Endothelial cell of umbilical vein (primary cell): ENCODE measurements around the gene ABCA1. TPM values are rescaled to one million over a fixed set of nuclear protein-coding genes. Genes with fewer than 3 reads are reported as not detected.

Experiments
- BruUV-seq: library from RNA; stranded (reverse); fragments of 400-500 nt; replicated peaks from 2 replicates; lab custom pipeline; 2021; lab: Mats Ljungman, UMichigan
- CTCF ChIA-PET: fragments of 300-600, 350-600 bp; sonication (Branson Sonifier 250); formaldehyde crosslinking; loops from one replicate; lab custom pipeline; 2021; ENCODE audit warnings: antibody characterized with exemption, inconsistent platforms; lab: Charles Lee
- POLR2A ChIA-PET: fragments of 300-600, 350-600 bp; sonication (Branson Sonifier 250); formaldehyde crosslinking; loops from one replicate; lab custom pipeline; 2021; ENCODE audit warnings: antibody characterized with exemption, inconsistent platforms; lab: Charles Lee
- DNase-seq: peaks from one replicate; pipeline ENCODE4 v3.0.0-alpha.2; 2011; ENCODE audit warnings: low read depth, low spot score
- FAIRE-seq: peaks from 2 replicates; lab custom pipeline; 2011; peaks lifted over from hg19 to GRCh38; lab: Jason Lieb, UNC
- H2AFZ ChIP-seq: 2 replicates; pipeline ENCODE4 v1.6.0; 2012; ENCODE audit warnings: low read depth, low read length, control low read depth, inconsistent platforms
- H3K27ac ChIP-seq: 2 replicates; pipeline ENCODE4 v1.5.1; 2011; ENCODE audit warnings: low read depth, mild to moderate bottlenecking, control low read depth, low read length, moderate library complexity; ENCODE audit not compliant: insufficient read depth
- H3K27me3 ChIP-seq, 2 experiments: 2 replicates each; pipeline versions ENCODE4 v1.6.0 to v1.6.1; 2011; ENCODE audit warnings: low read length in 2 of 2, mixed read lengths in 1 of 2; ENCODE audit not compliant: control insufficient read depth in 2 of 2, insufficient read depth in 2 of 2
- H3K36me3 ChIP-seq, 2 experiments: 2 replicates in 1 of 2; 3 replicates in 1 of 2; pipeline ENCODE4 v1.5.1; 2011; ENCODE audit warnings: low read length in 2 of 2, mild to moderate bottlenecking in 1 of 2, moderate library complexity in 1 of 2; ENCODE audit not compliant: control insufficient read depth in 2 of 2, insufficient read depth in 2 of 2; ENCODE audit errors: extremely low read depth in 1 of 2
- H3K4me1 ChIP-seq: 3 replicates; pipeline ENCODE4 v1.5.1; 2011; ENCODE audit warnings: mild to moderate bottlenecking, low read length; ENCODE audit not compliant: control insufficient read depth, insufficient read depth; ENCODE audit errors: extremely low read depth
- H3K4me2 ChIP-seq: 2 replicates; pipeline ENCODE4 v1.6.1; 2011; ENCODE audit warnings: low read length, control low read depth, mixed read lengths; ENCODE audit not compliant: insufficient read depth
- H3K4me3 ChIP-seq, 3 experiments: fragments of 200-600 bp in 1 of 3; sonication (generic), shearing (Covaris generic) in 1 of 3; replicated peaks in 1 of 3; 2 replicates each; pipeline ENCODE4 v1.5.1; 2011 to 2016; ENCODE audit warnings: control low read depth in 3 of 3, low read length in 3 of 3, mild to moderate bottlenecking in 2 of 3, inconsistent platforms in 1 of 3, low read depth in 1 of 3, moderate library complexity in 1 of 3; ENCODE audit not compliant: insufficient read depth in 1 of 3
- H3K79me2 ChIP-seq: 2 replicates; pipeline ENCODE4 v1.6.0; 2012; ENCODE audit warnings: low read length, inconsistent platforms; ENCODE audit not compliant: control insufficient read depth, insufficient read depth
- H3K9ac ChIP-seq: replicated peaks from 2 replicates; pipeline ENCODE3; 2011; ENCODE audit warnings: low read length, control low read depth; ENCODE audit not compliant: insufficient read depth; ENCODE audit errors: extremely low read depth
- H3K9me1 ChIP-seq: replicated peaks from 3 replicates; pipeline ENCODE4 v1.6.0; 2011; ENCODE audit warnings: mild to moderate bottlenecking, low read length; ENCODE audit not compliant: control insufficient read depth, insufficient read depth; ENCODE audit errors: extremely low read depth
- H3K9me3 ChIP-seq: replicated peaks from 2 replicates; pipeline ENCODE4 v1.5.1; 2012; ENCODE audit warnings: low read length, inconsistent platforms; ENCODE audit not compliant: control insufficient read depth, insufficient read depth
- H4K20me1 ChIP-seq: replicated peaks from 2 replicates; pipeline ENCODE3; 2011; ENCODE audit warnings: mild to moderate bottlenecking, low read length; ENCODE audit not compliant: control insufficient read depth, insufficient read depth; ENCODE audit errors: extremely low read depth
- EZH2 ChIP-seq: IDR thresholded peaks from 2 replicates; pipeline ENCODE4 v1.6.1; 2012; ENCODE audit warnings: borderline replicate concordance, low read depth, mild to moderate bottlenecking, moderate library complexity, low read length, inconsistent platforms; ENCODE audit not compliant: severe bottlenecking
- FOS ChIP-seq: IDR thresholded peaks from 2 replicates; pipeline ENCODE4 v1.6.1; 2011; ENCODE audit warnings: mild to moderate bottlenecking, low read length, moderate library complexity, borderline replicate concordance; ENCODE audit not compliant: insufficient read depth
- GATA2 ChIP-seq: IDR thresholded peaks from 2 replicates; pipeline ENCODE4 v1.7.0; 2011; ENCODE audit warnings: low read depth, mild to moderate bottlenecking, moderate library complexity, mixed read lengths, low read length; ENCODE audit not compliant: insufficient read length, insufficient read depth
- JUN ChIP-seq: IDR thresholded peaks from 2 replicates; pipeline ENCODE4 v1.6.1; 2011; ENCODE audit warnings: borderline replicate concordance, low read depth; ENCODE audit not compliant: insufficient read length, insufficient read depth
- MAX ChIP-seq: IDR thresholded peaks from 2 replicates; pipeline ENCODE4 v1.6.1; 2011; ENCODE audit not compliant: insufficient read depth, insufficient read length
- MYC ChIP-seq: IDR thresholded peaks from one replicate; pipeline ENCODE4 v1.6.1; 2011; ENCODE audit warnings: mild to moderate bottlenecking, low read depth, low read length
- POLR2A ChIP-seq: IDR thresholded peaks from 2 replicates; pipeline ENCODE4 v1.6.1; 2012; ENCODE audit warnings: low read depth, mild to moderate bottlenecking, control low read depth, low read length
- POLR2AphosphoS5 ChIP-seq: IDR thresholded peaks from 2 replicates; pipeline ENCODE4 v1.6.1; 2012; ENCODE audit warnings: low read depth, mild to moderate bottlenecking, control low read depth, low read length, moderate library complexity; ENCODE audit not compliant: insufficient read depth
- dilution Hi-C: fragments of 300-500 bp; cut with MboI; formaldehyde crosslinking; loops from one replicate; pipeline ENCODE4 v1.15.0; 2019; ENCODE audit warnings: low sequenced_read_pairs; ENCODE audit not compliant: extremely low pct_ligation_motif_present
- intact Hi-C: fragments of 100-400 bp; cut with micrococcal nuclease; formaldehyde crosslinking; loops from one replicate; pipeline ENCODE4 v1.10.0; 2022
- polyA plus RNA-seq, 4 experiments: library from polyadenylated mRNA; depleted of rRNA in 3 of 4; stranded (reverse) in 3 of 4; unstranded in 1 of 4; fragments of >200 nt; gene quantifications; 2 replicates each; pipeline versions ENCODE4 v1.2.1 to v1.2.3, GENCODE V29; 2011 to 2012; ENCODE audit warnings: missing spikeins in 1 of 4
- total RNA-seq: library from RNA; stranded (reverse); gene quantifications from 2 replicates; pipeline ENCODE4 v1.2.3, GENCODE V29; 2021
- TF ChIP-seq, protein P1 (sequence below), 2 donors: IDR thresholded peaks; 1 replicate in 1 of 2; 2 replicates in 1 of 2; pipeline ENCODE4 v1.5.1; 2011; ENCODE audit warnings: low read length in 2 of 2, mild to moderate bottlenecking in 2 of 2, moderate library complexity in 2 of 2, control low read depth in 1 of 2, inconsistent platforms in 1 of 2, low read depth in 1 of 2; ENCODE audit not compliant: insufficient read depth in 1 of 2; ENCODE audit errors: extremely low read depth in 1 of 2

The ABCA1 gene
- total and polyA plus RNA-seq, 2 donors (not counting 3 experiments of a cell fraction or from before 2014, with no cell fraction given), result 2.4 to 9.8 TPM

DNA sequence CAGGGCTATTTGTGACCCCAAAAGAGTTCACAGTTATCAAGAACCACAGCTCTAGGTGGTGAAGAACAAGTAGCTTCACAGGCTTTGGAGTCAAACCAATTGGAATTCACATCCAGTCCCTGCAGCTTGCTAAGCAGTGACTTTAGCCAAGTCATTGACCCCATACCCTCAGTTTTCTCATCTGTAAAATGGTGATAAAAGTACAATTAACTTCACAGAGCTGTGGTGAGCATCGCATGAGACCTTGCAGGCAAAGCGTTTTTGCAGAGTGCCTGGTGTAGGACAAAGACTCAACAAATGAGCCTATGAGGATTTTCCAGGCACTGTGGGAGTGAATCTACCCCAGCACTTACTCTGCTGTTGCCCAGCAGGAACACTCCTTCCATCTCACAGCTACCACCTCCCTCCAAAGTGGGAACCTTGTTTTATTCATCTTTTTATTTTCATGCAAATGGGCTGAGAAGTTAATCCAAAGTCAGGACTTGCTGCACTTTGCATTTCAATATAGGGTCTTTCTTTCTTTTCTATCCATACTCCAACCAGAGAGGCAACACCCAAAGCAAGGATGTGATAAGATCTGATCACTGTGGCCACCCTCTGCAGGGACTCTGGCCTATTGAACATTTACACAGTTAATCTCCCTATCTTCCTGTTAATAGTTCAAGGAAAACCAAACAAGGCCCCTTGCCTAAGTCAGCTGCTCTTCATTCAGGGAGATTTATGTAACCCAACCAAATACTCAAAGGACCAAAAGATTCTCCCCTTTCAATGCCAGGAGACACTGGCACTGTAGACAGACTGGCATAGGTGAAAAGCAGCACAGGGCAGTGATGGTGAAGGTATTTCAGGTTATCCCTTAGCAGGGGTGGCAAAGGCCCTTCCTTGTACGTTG is 41.9 kb downstream of the ABCA1 start:
- Histone ChIP-seq H3K9me3 (no peaks in the 10 kb centered on the region), H3K4me3 (no peak overlapping the region), H3K27me3 (no peaks in the 10 kb centered on the region), H3K9ac (no peak overlapping the region), H3K79me2 (no peaks in the 10 kb centered on the region), H3K27ac (no peak overlapping the region), H3K4me1 (no peaks in the 10 kb centered on the region), H4K20me1 (no peaks in the 10 kb centered on the region), H3K9me1 (no peaks in the 10 kb centered on the region), H2AFZ (no peak overlapping the region), H3K4me2 (no peak overlapping the region), H3K36me3 (no peaks in the 10 kb centered on the region)
- DNase-seq, result no peak
- BruUV-seq, result no TSS peak
- TF ChIP-seq POLR2A (no peak), GATA2 (no peak), JUN (no peak), FOS (no peak), MAX (no peak), POLR2AphosphoS5 (no peak), EZH2 (no peak), MYC (no peak)
- TF ChIP-seq, protein P1, sequence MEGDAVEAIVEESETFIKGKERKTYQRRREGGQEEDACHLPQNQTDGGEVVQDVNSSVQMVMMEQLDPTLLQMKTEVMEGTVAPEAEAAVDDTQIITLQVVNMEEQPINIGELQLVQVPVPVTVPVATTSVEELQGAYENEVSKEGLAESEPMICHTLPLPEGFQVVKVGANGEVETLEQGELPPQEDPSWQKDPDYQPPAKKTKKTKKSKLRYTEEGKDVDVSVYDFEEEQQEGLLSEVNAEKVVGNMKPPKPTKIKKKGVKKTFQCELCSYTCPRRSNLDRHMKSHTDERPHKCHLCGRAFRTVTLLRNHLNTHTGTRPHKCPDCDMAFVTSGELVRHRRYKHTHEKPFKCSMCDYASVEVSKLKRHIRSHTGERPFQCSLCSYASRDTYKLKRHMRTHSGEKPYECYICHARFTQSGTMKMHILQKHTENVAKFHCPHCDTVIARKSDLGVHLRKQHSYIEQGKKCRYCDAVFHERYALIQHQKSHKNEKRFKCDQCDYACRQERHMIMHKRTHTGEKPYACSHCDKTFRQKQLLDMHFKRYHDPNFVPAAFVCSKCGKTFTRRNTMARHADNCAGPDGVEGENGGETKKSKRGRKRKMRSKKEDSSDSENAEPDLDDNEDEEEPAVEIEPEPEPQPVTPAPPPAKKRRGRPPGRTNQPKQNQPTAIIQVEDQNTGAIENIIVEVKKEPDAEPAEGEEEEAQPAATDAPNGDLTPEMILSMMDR (IDR thresholded peaks at IDR 0.05; ENCODE audit: extremely low read depth in 1 of 2, insufficient read depth in 1 of 2, low read depth in 1 of 2, low read length in 2 of 2), result no peak
- ChIA-PET CTCF (interaction anchor here (1.3 to 1.5 kb wide), 2 partner anchors 17 to 25 kb away, joined by 4 read pairs; no protein-coding TSS in a partner anchor), POLR2A (no interaction called here)
- dilution Hi-C loops, result no loop called here
- intact Hi-C loops, result no loop called here
- FAIRE-seq, result no peak
